Endothelial cell of umbilical vein (primary cell): ENCODE results near the gene GPN3. TPM values are rescaled to one million over a fixed set of nuclear protein-coding genes. Genes with fewer than 3 reads are reported as not detected.

ENCODE experiments used
- BruUV-seq: library from RNA; stranded (reverse); fragments of 400-500 nt; replicated peaks from 2 replicates; lab custom pipeline; 2021; lab: Mats Ljungman, UMichigan
- CTCF ChIA-PET: fragments of 300-600, 350-600 bp; sonication (Branson Sonifier 250); formaldehyde crosslinking; loops from one replicate; lab custom pipeline; 2021; ENCODE audit warnings: antibody characterized with exemption, inconsistent platforms; lab: Charles Lee
- POLR2A ChIA-PET: fragments of 300-600, 350-600 bp; sonication (Branson Sonifier 250); formaldehyde crosslinking; loops from one replicate; lab custom pipeline; 2021; ENCODE audit warnings: antibody characterized with exemption, inconsistent platforms; lab: Charles Lee
- DNase-seq: peaks from one replicate; pipeline ENCODE4 v3.0.0-alpha.2; 2011; ENCODE audit warnings: low read depth, low spot score
- FAIRE-seq: peaks from 2 replicates; lab custom pipeline; 2011; peaks lifted over from hg19 to GRCh38; lab: Jason Lieb, UNC
- H2AFZ ChIP-seq: 2 replicates; pipeline ENCODE4 v1.6.0; 2012; ENCODE audit warnings: low read depth, low read length, control low read depth, inconsistent platforms
- H3K27ac ChIP-seq: 2 replicates; pipeline ENCODE4 v1.5.1; 2011; ENCODE audit warnings: low read depth, mild to moderate bottlenecking, control low read depth, low read length, moderate library complexity; ENCODE audit not compliant: insufficient read depth
- H3K27me3 ChIP-seq, 2 experiments: 2 replicates each; pipeline versions ENCODE4 v1.6.0 to v1.6.1; 2011; ENCODE audit warnings: low read length in 2 of 2, mixed read lengths in 1 of 2; ENCODE audit not compliant: control insufficient read depth in 2 of 2, insufficient read depth in 2 of 2
- H3K36me3 ChIP-seq, 2 experiments: 2 replicates in 1 of 2; 3 replicates in 1 of 2; pipeline ENCODE4 v1.5.1; 2011; ENCODE audit warnings: low read length in 2 of 2, mild to moderate bottlenecking in 1 of 2, moderate library complexity in 1 of 2; ENCODE audit not compliant: control insufficient read depth in 2 of 2, insufficient read depth in 2 of 2; ENCODE audit errors: extremely low read depth in 1 of 2
- H3K4me1 ChIP-seq: 3 replicates; pipeline ENCODE4 v1.5.1; 2011; ENCODE audit warnings: mild to moderate bottlenecking, low read length; ENCODE audit not compliant: control insufficient read depth, insufficient read depth; ENCODE audit errors: extremely low read depth
- H3K4me2 ChIP-seq: 2 replicates; pipeline ENCODE4 v1.6.1; 2011; ENCODE audit warnings: low read length, control low read depth, mixed read lengths; ENCODE audit not compliant: insufficient read depth
- H3K4me3 ChIP-seq, 3 experiments: fragments of 200-600 bp in 1 of 3; sonication (generic), shearing (Covaris generic) in 1 of 3; replicated peaks in 1 of 3; 2 replicates each; pipeline ENCODE4 v1.5.1; 2011 to 2016; ENCODE audit warnings: control low read depth in 3 of 3, low read length in 3 of 3, mild to moderate bottlenecking in 2 of 3, inconsistent platforms in 1 of 3, low read depth in 1 of 3, moderate library complexity in 1 of 3; ENCODE audit not compliant: insufficient read depth in 1 of 3
- H3K79me2 ChIP-seq: 2 replicates; pipeline ENCODE4 v1.6.0; 2012; ENCODE audit warnings: low read length, inconsistent platforms; ENCODE audit not compliant: control insufficient read depth, insufficient read depth
- H3K9ac ChIP-seq: replicated peaks from 2 replicates; pipeline ENCODE3; 2011; ENCODE audit warnings: low read length, control low read depth; ENCODE audit not compliant: insufficient read depth; ENCODE audit errors: extremely low read depth
- H3K9me1 ChIP-seq: replicated peaks from 3 replicates; pipeline ENCODE4 v1.6.0; 2011; ENCODE audit warnings: mild to moderate bottlenecking, low read length; ENCODE audit not compliant: control insufficient read depth, insufficient read depth; ENCODE audit errors: extremely low read depth
- H3K9me3 ChIP-seq: replicated peaks from 2 replicates; pipeline ENCODE4 v1.5.1; 2012; ENCODE audit warnings: low read length, inconsistent platforms; ENCODE audit not compliant: control insufficient read depth, insufficient read depth
- H4K20me1 ChIP-seq: replicated peaks from 2 replicates; pipeline ENCODE3; 2011; ENCODE audit warnings: mild to moderate bottlenecking, low read length; ENCODE audit not compliant: control insufficient read depth, insufficient read depth; ENCODE audit errors: extremely low read depth
- CTCF ChIP-seq, 2 donors: IDR thresholded peaks; 1 replicate in 1 of 2; 2 replicates in 1 of 2; pipeline ENCODE4 v1.5.1; 2011; ENCODE audit warnings: low read length in 2 of 2, mild to moderate bottlenecking in 2 of 2, moderate library complexity in 2 of 2, control low read depth in 1 of 2, inconsistent platforms in 1 of 2, low read depth in 1 of 2; ENCODE audit not compliant: insufficient read depth in 1 of 2; ENCODE audit errors: extremely low read depth in 1 of 2
- EZH2 ChIP-seq: IDR thresholded peaks from 2 replicates; pipeline ENCODE4 v1.6.1; 2012; ENCODE audit warnings: borderline replicate concordance, low read depth, mild to moderate bottlenecking, moderate library complexity, low read length, inconsistent platforms; ENCODE audit not compliant: severe bottlenecking
- FOS ChIP-seq: IDR thresholded peaks from 2 replicates; pipeline ENCODE4 v1.6.1; 2011; ENCODE audit warnings: mild to moderate bottlenecking, low read length, moderate library complexity, borderline replicate concordance; ENCODE audit not compliant: insufficient read depth
- GATA2 ChIP-seq: IDR thresholded peaks from 2 replicates; pipeline ENCODE4 v1.7.0; 2011; ENCODE audit warnings: low read depth, mild to moderate bottlenecking, moderate library complexity, mixed read lengths, low read length; ENCODE audit not compliant: insufficient read length, insufficient read depth
- JUN ChIP-seq: IDR thresholded peaks from 2 replicates; pipeline ENCODE4 v1.6.1; 2011; ENCODE audit warnings: borderline replicate concordance, low read depth; ENCODE audit not compliant: insufficient read length, insufficient read depth
- MAX ChIP-seq: IDR thresholded peaks from 2 replicates; pipeline ENCODE4 v1.6.1; 2011; ENCODE audit not compliant: insufficient read depth, insufficient read length
- MYC ChIP-seq: IDR thresholded peaks from one replicate; pipeline ENCODE4 v1.6.1; 2011; ENCODE audit warnings: mild to moderate bottlenecking, low read depth, low read length
- POLR2A ChIP-seq: IDR thresholded peaks from 2 replicates; pipeline ENCODE4 v1.6.1; 2012; ENCODE audit warnings: low read depth, mild to moderate bottlenecking, control low read depth, low read length
- POLR2AphosphoS5 ChIP-seq: IDR thresholded peaks from 2 replicates; pipeline ENCODE4 v1.6.1; 2012; ENCODE audit warnings: low read depth, mild to moderate bottlenecking, control low read depth, low read length, moderate library complexity; ENCODE audit not compliant: insufficient read depth
- dilution Hi-C: fragments of 300-500 bp; cut with MboI; formaldehyde crosslinking; loops from one replicate; pipeline ENCODE4 v1.15.0; 2019; ENCODE audit warnings: low sequenced_read_pairs; ENCODE audit not compliant: extremely low pct_ligation_motif_present
- intact Hi-C: fragments of 100-400 bp; cut with micrococcal nuclease; formaldehyde crosslinking; loops from one replicate; pipeline ENCODE4 v1.10.0; 2022
- polyA plus RNA-seq, 4 experiments: library from polyadenylated mRNA; depleted of rRNA in 3 of 4; stranded (reverse) in 3 of 4; unstranded in 1 of 4; fragments of >200 nt; gene quantifications; 2 replicates each; pipeline versions ENCODE4 v1.2.1 to v1.2.3, GENCODE V29; 2011 to 2012; ENCODE audit warnings: missing spikeins in 1 of 4
- total RNA-seq: library from RNA; stranded (reverse); gene quantifications from 2 replicates; pipeline ENCODE4 v1.2.3, GENCODE V29; 2021

Gene GPN3
- total and polyA plus RNA-seq, 2 donors (not counting 3 experiments of a cell fraction or from before 2014, with no cell fraction given) = 26.6 to 29.6 TPM

GRCh38 chr12:110424237-110424636 lies 43.8 kb downstream of the GPN3 start:
- dilution Hi-C loops (no loop called here), intact Hi-C loops (no loop called here)
- Histone ChIP-seq H3K27ac (no peak overlapping the region), H4K20me1 (no peaks in the 10 kb centered on the region), H3K79me2 (no peaks in the 10 kb centered on the region), H3K9me3 (no peaks in the 10 kb centered on the region), H3K9ac (no peak overlapping the region), H3K36me3 (no peaks in the 10 kb centered on the region), H3K4me1 (no peaks in the 10 kb centered on the region), H3K4me3 (no peak overlapping the region), H3K9me1 (no peaks in the 10 kb centered on the region), H3K4me2 (no peak overlapping the region), H3K27me3 (peaks cover 6 to 7% of the 10 kb centered on the region in 2 experiments), H2AFZ (no peak overlapping the region)
- FAIRE-seq (no peak), DNase-seq (no peak)
- ChIA-PET CTCF (no interaction called here), POLR2A (no interaction called here)
- no TSS peak for BruUV-seq
- TF ChIP-seq MYC (no peak), EZH2 (no peak), FOS (no peak), POLR2A (no peak), MAX (no peak)

- Histone ChIP-seq H3K9me3 (no peaks in the 10 kb centered on the region), H3K4me2 (no peak overlapping the region), H3K9ac (no peak overlapping the region), H3K4me3 (no peak overlapping the region), H2AFZ (no peak overlapping the region), H4K20me1 (no peaks in the 10 kb centered on the region), H3K27ac (no peak overlapping the region), H3K79me2 (no peaks in the 10 kb centered on the region), H3K9me1 (no peaks in the 10 kb centered on the region), H3K27me3 (peaks cover 6 to 11% of the 10 kb centered on the region in 2 experiments), H3K36me3 (no peaks in the 10 kb centered on the region), H3K4me1 (no peaks in the 10 kb centered on the region)
- TF ChIP-seq CTCF (IDR thresholded peaks at IDR 0.05; ENCODE audit: extremely low read depth in 1 of 2, insufficient read depth in 1 of 2, low read depth in 1 of 2, low read length in 2 of 2) (no peak), EZH2 (no peak), FOS (no peak), MAX (no peak), POLR2AphosphoS5 (no peak), MYC (no peak), POLR2A (no peak), GATA2 (no peak), JUN (no peak)
- DNase-seq (no peak), FAIRE-seq (no peak)
- intact Hi-C loops (no loop called here), dilution Hi-C loops (no loop called here)
- no TSS peak for BruUV-seq
- CTCF ChIA-PET = interaction anchor here (0.8 to 2.9 kb wide), 3 partner anchors 10 to 22 kb away, joined by 3 to 30 read pairs (median 3); no protein-coding TSS in a partner anchor
- POLR2A ChIA-PET = no interaction called here
Measured at GRCh38 chr12:110421701-110422100, 46.4 kb downstream of the GPN3 start.
